ENCODE results near the gene ABCB10. TPM values are rescaled to one million over a fixed set of nuclear protein-coding genes. Genes with fewer than 3 reads are reported as not detected.
"Not testable (repeated sequence)": the region's sequence is repeated elsewhere in the genome, so short reads cannot be mapped to it uniquely, and the experiment has no call there.

The ABCB10 gene
- total RNA-seq, result 16.9 TPM

- DNase-seq, result peak; percentile 97
Measured at GRCh38 chr1:229558460-229559335, at the start of gene ABCB10. ABCB10 (minus strand) TSS chr1:229558707; CDS start chr1:229558652, 55 bp downstream.

GRCh38 chr1:229607370-229607769 is 48.9 kb upstream of the ABCB10 start:
- no peak for DNase-seq

GRCh38 chr1:229603371-229604005 is 45.0 kb upstream of the ABCB10 start:
- DNase-seq, result no peak

- DNase-seq, result no peak
Measured at GRCh38 chr1:229600229-229600628, 41.7 kb upstream of the ABCB10 start.

- DNase-seq, result no peak
Measured at GRCh38 chr1:229599218-229599954, 40.9 kb upstream of the ABCB10 start.

- no peak for DNase-seq
Measured at GRCh38 chr1:229597877-229598276, 39.4 kb upstream of the ABCB10 start.

GRCh38 chr1:229596925-229597699 is 38.6 kb upstream of the ABCB10 start:
- DNase-seq, result no peak

GRCh38 chr1:229595876-229596275 is 37.4 kb upstream of the ABCB10 start:
- not testable (repeated sequence) for DNase-seq

- no peak for DNase-seq
Measured at GRCh38 chr1:229594227-229595008, 35.9 kb upstream of the ABCB10 start.

- DNase-seq, result no peak
Measured at GRCh38 chr1:229593800-229594199, 35.3 kb upstream of the ABCB10 start.

- DNase-seq, result no peak
Measured at GRCh38 chr1:229590119-229590518, 31.6 kb upstream of the ABCB10 start.

GRCh38 chr1:229585338-229585737 is 26.8 kb upstream of the ABCB10 start:
- DNase-seq, result no peak

- no peak for DNase-seq
Measured at GRCh38 chr1:229582715-229583114, 24.2 kb upstream of the ABCB10 start.

GRCh38 chr1:229582011-229582694 is 23.6 kb upstream of the ABCB10 start:
- DNase-seq, result no peak

GRCh38 chr1:229581485-229581884 is 23.0 kb upstream of the ABCB10 start:
- DNase-seq, result no peak

GRCh38 chr1:229579059-229579673 is 20.7 kb upstream of the ABCB10 start:
- peak; percentile 63 for DNase-seq

- DNase-seq, result no peak
Measured at GRCh38 chr1:229578168-229579058, 19.9 kb upstream of the ABCB10 start.

- DNase-seq, result no peak
Measured at GRCh38 chr1:229574679-229575442, 16.4 kb upstream of the ABCB10 start.

All from skin of body (tissue), 2 donors.